DMS114 treated with DMSO at 0.1 percent for 48 hours (cell line): ENCODE measurements around the gene ITCH.
"Not testable (repeated sequence)": the region's sequence is repeated elsewhere in the genome, so short reads cannot be mapped to it uniquely, and the experiment has no call there.

Source experiments
- DNase-seq: peaks from one replicate; lab custom pipeline; 2025; ENCODE audit not compliant: unreplicated experiment; lab: John Stamatoyannopoulos, UW

ITCH gene

DNA sequence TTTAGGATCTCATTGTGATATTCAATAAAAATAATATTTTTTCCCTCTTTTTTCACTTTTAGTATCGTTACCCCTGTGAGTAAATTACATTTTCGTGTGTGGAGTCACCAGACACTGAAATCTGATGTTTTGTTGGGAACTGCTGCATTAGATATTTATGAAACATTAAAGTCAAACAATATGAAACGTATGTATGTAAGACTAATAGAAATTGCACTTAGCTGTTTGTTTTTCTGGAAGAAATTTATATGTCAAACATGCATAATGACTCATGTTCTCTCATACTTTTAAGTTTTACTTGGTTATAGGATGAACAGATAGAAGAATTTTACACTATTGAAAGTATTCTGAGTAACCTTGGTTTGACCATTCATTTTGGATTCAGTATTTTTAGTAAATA lies 49.4 kb downstream of the ITCH start:
- no peak for DNase-seq

GRCh38 chr20:34414525-34414924 lies 51.5 kb downstream of the ITCH start:
- not testable (repeated sequence) for DNase-seq

DNA sequence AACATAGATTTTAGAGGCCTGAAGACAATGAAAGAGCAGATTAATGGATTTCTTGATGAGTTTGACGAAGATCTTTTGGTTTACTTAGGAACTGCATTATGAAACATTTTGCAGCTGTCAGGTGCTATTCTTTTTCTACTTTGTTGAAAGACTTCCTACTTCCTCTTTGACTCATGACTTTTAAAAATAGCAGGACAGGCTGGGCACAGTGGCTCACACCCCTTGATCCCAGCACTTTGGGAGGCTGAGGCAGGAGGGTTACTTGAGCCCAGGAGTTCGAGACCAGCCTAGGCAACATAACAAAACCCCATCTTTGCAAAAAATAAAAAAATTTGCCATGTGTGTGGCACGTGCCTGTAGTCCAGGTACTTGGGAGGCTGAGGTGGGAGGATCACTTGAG lies 52.0 kb downstream of the ITCH start:
- no peak for DNase-seq

GRCh38 chr20:34420146-34420545 lies 57.1 kb downstream of the ITCH start:
- no peak for DNase-seq

- DNase-seq: no peak
Observed at GRCh38 chr20:34420975-34421374, 57.9 kb downstream of the ITCH start.

DNA sequence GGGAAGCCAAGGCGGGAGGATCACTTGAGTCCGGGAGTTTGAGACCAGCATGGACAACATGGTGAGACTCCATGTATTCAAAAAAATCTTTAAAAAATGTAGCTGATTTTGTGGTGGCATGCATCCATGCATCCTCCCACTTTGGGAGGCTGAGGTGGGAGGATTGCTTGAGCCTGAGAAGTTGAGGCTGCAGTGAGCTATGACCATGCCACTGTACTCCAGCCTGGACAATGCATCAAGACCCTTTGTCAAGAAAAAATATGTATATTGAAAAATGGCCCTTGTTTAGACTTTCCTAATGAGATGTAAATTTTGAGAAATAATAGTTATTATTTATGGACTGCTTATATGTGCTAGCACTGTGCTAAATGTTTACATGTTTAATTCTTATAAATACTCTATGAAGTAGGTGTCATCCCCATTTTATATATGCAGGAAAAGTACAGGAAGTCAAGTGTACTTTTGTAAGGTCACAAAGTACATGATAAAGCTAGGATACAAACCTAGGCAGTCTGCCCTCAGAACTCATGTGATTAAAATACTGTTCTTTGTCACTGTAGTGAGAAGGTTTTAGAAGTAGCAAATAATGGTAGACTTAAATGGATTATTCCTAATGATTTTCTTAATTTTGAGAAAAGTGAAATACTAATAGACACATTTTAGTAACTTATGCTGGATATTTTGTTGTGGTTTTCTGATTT lies 58.8 kb downstream of the ITCH start:
- DNase-seq: no peak

DNA sequence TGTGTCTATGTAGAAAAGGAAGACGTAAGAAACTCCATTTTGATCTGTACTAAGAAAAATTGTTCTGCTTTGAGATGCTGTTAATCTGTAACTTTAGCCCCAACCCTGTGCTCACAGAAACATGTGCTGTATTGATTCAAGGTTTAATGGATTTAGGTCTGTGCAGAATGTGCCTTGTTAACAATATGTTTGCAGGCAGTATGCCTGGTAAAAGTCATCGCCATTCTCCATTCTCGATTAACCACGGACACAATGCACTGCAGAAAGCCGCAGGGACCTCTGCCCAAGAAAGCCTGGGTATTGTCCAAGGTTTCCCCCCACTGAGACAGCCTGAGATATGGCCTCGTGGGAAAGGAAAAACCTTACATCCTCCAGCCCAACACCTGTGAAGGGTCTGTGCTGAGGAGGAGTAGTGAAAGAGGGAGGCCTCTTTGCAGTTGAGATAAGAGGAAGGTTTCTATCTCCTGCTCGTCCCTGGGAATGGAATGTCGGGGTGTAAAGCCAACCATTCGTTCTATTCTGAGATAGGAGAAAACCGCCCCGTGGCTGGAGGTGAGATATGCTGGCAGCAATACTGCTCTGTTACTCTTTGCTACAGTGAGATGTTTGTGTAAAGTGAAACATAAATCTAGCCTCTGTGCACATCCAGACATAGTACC lies 62.1 kb downstream of the ITCH start:
- DNase-seq: not testable (repeated sequence)

- no peak for DNase-seq
Observed at GRCh38 chr20:34426026-34426425, 63.0 kb downstream of the ITCH start.

DNA sequence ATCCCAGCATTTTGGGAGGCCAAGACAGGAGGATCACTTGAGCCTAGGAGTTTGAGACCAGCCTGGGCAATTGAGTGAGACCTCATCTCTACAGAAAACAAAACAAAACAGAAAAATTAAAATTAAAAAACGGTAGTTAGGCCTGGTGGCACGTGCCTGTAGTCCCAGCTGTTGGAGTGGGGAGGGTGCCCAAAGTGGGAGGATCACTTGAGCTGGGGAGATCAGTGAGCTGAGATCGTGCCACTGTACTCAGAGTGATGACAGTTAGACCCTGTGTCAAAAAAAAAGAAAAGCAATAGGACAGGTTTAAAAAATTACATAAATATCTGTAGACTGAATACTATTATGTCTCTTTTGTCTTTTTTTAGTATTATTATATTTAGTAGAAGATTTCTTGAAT lies 64.3 kb downstream of the ITCH start:
- DNase-seq: no peak

DNA sequence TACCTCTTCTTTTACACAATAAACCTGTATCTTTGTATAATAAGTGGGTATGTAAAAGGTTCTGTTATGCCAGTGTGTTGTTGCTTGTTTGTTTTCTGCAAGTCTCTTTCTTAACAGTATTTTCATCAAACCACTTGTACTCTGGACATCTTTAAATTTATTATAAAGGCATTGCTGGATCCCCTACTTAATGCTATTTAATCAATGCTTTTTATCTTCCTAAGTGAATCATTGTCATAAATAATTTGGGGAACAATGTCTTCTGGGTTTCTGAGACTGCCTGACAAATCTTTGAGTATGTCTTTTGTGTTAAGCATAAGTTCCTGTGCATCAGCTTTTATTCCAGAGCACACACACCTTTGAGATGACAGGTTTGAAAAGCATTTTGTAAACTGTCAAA lies 64.7 kb downstream of the ITCH start:
- DNase-seq: no peak

DNA sequence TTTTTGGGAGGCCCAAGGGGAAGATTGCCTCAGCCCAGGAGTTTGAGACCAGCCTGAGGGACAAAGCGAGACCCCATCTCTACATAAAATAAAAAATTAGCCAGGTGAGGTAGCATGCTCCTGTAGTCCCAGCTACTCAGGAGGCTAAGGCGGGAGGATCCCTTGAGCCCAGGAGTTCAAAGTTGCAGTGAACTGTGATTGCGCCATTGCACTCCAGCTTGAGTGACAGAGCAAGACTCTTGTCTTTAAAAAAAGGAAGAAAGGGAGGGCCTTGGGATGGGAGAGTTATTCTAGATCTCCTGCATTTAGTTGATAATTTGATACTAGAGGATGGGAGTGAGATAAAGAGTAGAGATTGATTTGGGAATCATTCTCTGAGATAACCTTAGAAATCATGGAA lies 68.1 kb downstream of the ITCH start:
- no peak for DNase-seq

DNA sequence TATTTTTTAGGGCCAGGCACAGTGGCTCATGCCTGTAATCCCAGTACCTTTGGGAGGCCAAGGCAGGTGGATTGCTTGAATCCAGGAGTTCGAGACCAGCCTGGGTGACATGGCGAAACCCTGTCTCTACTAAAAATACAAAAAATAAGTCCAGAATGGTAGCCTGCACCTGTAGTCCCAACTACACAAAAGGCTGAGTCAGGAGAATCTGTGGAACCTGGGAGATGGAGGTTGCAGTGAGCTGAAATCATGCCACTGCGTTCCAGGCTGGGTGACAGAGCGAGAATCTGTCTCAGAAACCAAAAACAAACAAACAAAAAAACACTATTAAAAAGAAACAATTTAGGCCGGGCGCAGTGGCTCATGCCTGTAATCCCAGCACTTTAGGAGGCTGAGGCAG lies 69.6 kb downstream of the ITCH start:
- DNase-seq: not testable (repeated sequence)

GRCh38 chr20:34433391-34433790 lies 70.3 kb downstream of the ITCH start:
- DNase-seq: no peak

- DNase-seq: no peak
Observed at GRCh38 chr20:34435589-34435988, 72.5 kb downstream of the ITCH start.

GRCh38 chr20:34437330-34437986 lies 74.4 kb downstream of the ITCH start:
- DNase-seq: no peak

DNA sequence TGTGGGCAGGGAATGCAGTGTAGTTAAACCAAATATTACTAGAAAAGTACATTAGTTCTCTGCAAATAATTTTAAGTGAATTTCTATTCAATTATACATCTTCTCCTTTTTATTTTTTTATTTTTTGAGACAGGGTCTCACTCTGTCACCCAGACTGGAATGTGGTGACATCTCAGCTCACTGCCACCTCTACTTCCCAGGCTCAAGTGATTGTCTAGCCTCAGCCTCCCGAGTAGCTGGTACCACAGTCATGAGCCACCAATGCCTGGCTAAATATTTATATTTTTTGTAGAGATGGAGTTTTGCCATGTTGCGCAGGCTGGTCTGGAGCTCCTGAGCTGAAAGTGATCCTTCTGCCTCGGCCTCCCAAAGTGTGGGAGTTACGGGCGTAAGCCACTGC lies 76.1 kb downstream of the ITCH start:
- no peak for DNase-seq

- DNase-seq: not testable (repeated sequence)
Observed at GRCh38 chr20:34441423-34441822, 78.3 kb downstream of the ITCH start.

DNA sequence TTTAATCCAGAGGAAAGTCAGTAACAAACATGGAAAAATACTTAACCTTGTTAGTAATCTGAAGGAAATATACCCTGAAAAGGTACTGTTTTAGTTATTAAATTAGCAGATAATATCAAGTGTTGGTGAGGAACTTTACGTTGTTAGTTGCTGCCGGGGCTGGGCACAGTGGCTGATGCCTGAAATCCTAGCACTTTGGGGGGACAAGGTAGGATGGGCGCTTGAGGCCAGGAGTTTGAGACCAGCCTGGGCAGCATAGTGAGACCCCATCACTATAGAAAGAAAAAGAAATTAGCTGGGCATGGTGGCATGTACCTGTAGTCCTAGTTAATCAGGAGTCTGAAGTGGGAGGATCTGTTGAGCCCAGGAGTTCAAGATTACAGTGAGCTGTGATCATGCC lies 80.5 kb downstream of the ITCH start:
- no peak for DNase-seq

GRCh38 chr20:34445177-34446065 lies 82.3 kb downstream of the ITCH start:
- no peak for DNase-seq

GRCh38 chr20:34448517-34448916 lies 85.4 kb downstream of the ITCH start:
- DNase-seq: no peak
